ENCODE measurements around the gene YPEL4.
"Not testable (repeated sequence)": the region's sequence is repeated elsewhere in the genome, so short reads cannot be mapped to it uniquely, and the experiment has no call there.

Gene YPEL4

GRCh38 chr11:57649826-57650738 is at the start of gene YPEL4:
YPEL4 (minus strand) TSS chr11:57649912; CDS start chr11:57647107, 2,805 bp downstream.
- H4K20me1 ChIP-seq (ENCODE audit: insufficient read depth) = no peaks in the 10 kb centered on the region
- H3K9ac ChIP-seq = no peak within 1 kb of the TSS
- H3K79me2 ChIP-seq (ENCODE audit: insufficient read depth, low read depth) = no peaks in the 10 kb centered on the region
- H2AFZ ChIP-seq (ENCODE audit: low read depth) = no peak within 1 kb of the TSS
- H3K4me1 ChIP-seq (ENCODE audit: low read depth, poor library complexity, severe bottlenecking) = no peaks in the 10 kb centered on the region
- no peak within 1 kb of the TSS for H3K4me3 ChIP-seq (IDR thresholded peaks at IDR 0.05; ENCODE audit: insufficient read depth, low read depth, low read length)
- no peak within 1 kb of the TSS for H3K27ac ChIP-seq
- H3K4me2 ChIP-seq = no peak within 1 kb of the TSS
- no peak for TF ChIP-seq CTCF (conservative IDR thresholded peaks at IDR 0.05; ENCODE audit: low read depth, low read length)
- H3K36me3 ChIP-seq (ENCODE audit: insufficient read depth) = no peaks in the 10 kb centered on the region
- peaks cover 25% of the 10 kb centered on the region for H3K27me3 ChIP-seq (ENCODE audit: insufficient read depth, low read depth)

GRCh38 chr11:57698843-57699365 is 49.2 kb upstream of the YPEL4 start:
- no peaks in the 10 kb centered on the region for H3K27me3 ChIP-seq (ENCODE audit: insufficient read depth, low read depth)
- TF ChIP-seq CTCF (conservative IDR thresholded peaks at IDR 0.05; ENCODE audit: low read depth, low read length) = no peak
- H2AFZ ChIP-seq (ENCODE audit: low read depth) = no peak overlapping the region
- no peaks in the 10 kb centered on the region for H3K79me2 ChIP-seq (ENCODE audit: insufficient read depth, low read depth)
- H3K4me1 ChIP-seq (ENCODE audit: low read depth, poor library complexity, severe bottlenecking) = no peaks in the 10 kb centered on the region
- no peaks in the 10 kb centered on the region for H4K20me1 ChIP-seq (ENCODE audit: insufficient read depth)
- no peak overlapping the region for H3K9ac ChIP-seq
- H3K36me3 ChIP-seq (ENCODE audit: insufficient read depth) = peaks cover 7% of the 10 kb centered on the region; the same call in 1 of the 2 replicates
- no peak overlapping the region for H3K4me3 ChIP-seq (IDR thresholded peaks at IDR 0.05; ENCODE audit: insufficient read depth, low read depth, low read length)
- no peak overlapping the region for H3K4me2 ChIP-seq
- H3K27ac ChIP-seq = no peak overlapping the region

GRCh38 chr11:57690474-57690873 is 40.8 kb upstream of the YPEL4 start:
- not testable (repeated sequence) for H3K27me3 ChIP-seq (ENCODE audit: insufficient read depth, low read depth); H2AFZ ChIP-seq (ENCODE audit: low read depth); H3K9ac ChIP-seq; H3K79me2 ChIP-seq (ENCODE audit: insufficient read depth, low read depth); H3K4me3 ChIP-seq (IDR thresholded peaks at IDR 0.05; ENCODE audit: insufficient read depth, low read depth, low read length); H3K27ac ChIP-seq; H3K4me2 ChIP-seq; H3K4me1 ChIP-seq (ENCODE audit: low read depth, poor library complexity, severe bottlenecking); H4K20me1 ChIP-seq (ENCODE audit: insufficient read depth)
- H3K36me3 ChIP-seq (ENCODE audit: insufficient read depth) = peaks cover 16% of the 10 kb centered on the region; the same call in 1 of the 2 replicates

GRCh38 chr11:57681168-57681567 is 31.5 kb upstream of the YPEL4 start:
- Histone ChIP-seq H3K9ac (no peak overlapping the region), H3K36me3 (ENCODE audit: insufficient read depth) (no peaks in the 10 kb centered on the region), H4K20me1 (ENCODE audit: insufficient read depth) (no peaks in the 10 kb centered on the region), H3K79me2 (ENCODE audit: insufficient read depth, low read depth) (peaks cover 34% of the 10 kb centered on the region), H3K27me3 (ENCODE audit: insufficient read depth, low read depth) (no peaks in the 10 kb centered on the region), H3K4me1 (ENCODE audit: low read depth, poor library complexity, severe bottlenecking) (peaks cover 13% of the 10 kb centered on the region), H2AFZ (ENCODE audit: low read depth) (no peak overlapping the region), H3K4me2 (no peak overlapping the region), H3K4me3 (IDR thresholded peaks at IDR 0.05; ENCODE audit: insufficient read depth, low read depth, low read length) (no peak overlapping the region), H3K27ac (no peak overlapping the region)
- TF ChIP-seq CTCF (conservative IDR thresholded peaks at IDR 0.05; ENCODE audit: low read depth, low read length) = no peak

- Histone ChIP-seq H3K4me2 (no peak overlapping the region), H3K27ac (no peak overlapping the region), H2AFZ (ENCODE audit: low read depth) (no peak overlapping the region), H3K4me1 (ENCODE audit: low read depth, poor library complexity, severe bottlenecking) (peaks cover 13% of the 10 kb centered on the region), H3K9ac (no peak overlapping the region), H3K79me2 (ENCODE audit: insufficient read depth, low read depth) (peaks cover 41% of the 10 kb centered on the region), H3K36me3 (ENCODE audit: insufficient read depth) (no peaks in the 10 kb centered on the region), H3K27me3 (ENCODE audit: insufficient read depth, low read depth) (no peaks in the 10 kb centered on the region), H4K20me1 (ENCODE audit: insufficient read depth) (no peaks in the 10 kb centered on the region), H3K4me3 (IDR thresholded peaks at IDR 0.05; ENCODE audit: insufficient read depth, low read depth, low read length) (no peak overlapping the region)
- TF ChIP-seq CTCF (conservative IDR thresholded peaks at IDR 0.05; ENCODE audit: low read depth, low read length) = no peak
Measured at GRCh38 chr11:57680552-57680874, 30.8 kb upstream of the YPEL4 start.
